ENCODE measurements around the gene FGFBP3.

Gene FGFBP3

GRCh38 chr10:91909117-91909677 lies at the start of gene FGFBP3:
FGFBP3 (minus strand) TSS chr10:91909486; CDS start chr10:91908969, 517 bp downstream.
- Histone ChIP-seq H3K27ac (ENCODE audit: low read depth in 2 of 2, low read length in 2 of 2) (peak within 1 kb of the TSS; percentile 37 to 48), H3K9me3 (ENCODE audit: control insufficient read depth in 2 of 2, low read length in 2 of 2) (no peaks in the 10 kb centered on the region), H3K36me3 (ENCODE audit: control insufficient read depth in 2 of 2, insufficient read depth in 2 of 2, low read length in 2 of 2) (no peaks in the 10 kb centered on the region), H3K9ac (ENCODE audit: low read depth in 1 of 2, low read length in 2 of 2) (peak within 1 kb of the TSS; percentile 49 to 75), H3K27me3 (ENCODE audit: control insufficient read depth in 2 of 2, insufficient read depth in 2 of 2, low read length in 2 of 2) (peaks cover 0 to 3% of the 10 kb centered on the region in 2 donors), H3K4me1 (ENCODE audit: control insufficient read depth in 2 of 2, insufficient read depth in 2 of 2, low read length in 2 of 2) (peaks cover 6 to 11% of the 10 kb centered on the region in 2 donors), H3K4me3 (ENCODE audit: low read length in 2 of 2) (peak within 1 kb of the TSS; percentile 80 to 84)

DNA sequence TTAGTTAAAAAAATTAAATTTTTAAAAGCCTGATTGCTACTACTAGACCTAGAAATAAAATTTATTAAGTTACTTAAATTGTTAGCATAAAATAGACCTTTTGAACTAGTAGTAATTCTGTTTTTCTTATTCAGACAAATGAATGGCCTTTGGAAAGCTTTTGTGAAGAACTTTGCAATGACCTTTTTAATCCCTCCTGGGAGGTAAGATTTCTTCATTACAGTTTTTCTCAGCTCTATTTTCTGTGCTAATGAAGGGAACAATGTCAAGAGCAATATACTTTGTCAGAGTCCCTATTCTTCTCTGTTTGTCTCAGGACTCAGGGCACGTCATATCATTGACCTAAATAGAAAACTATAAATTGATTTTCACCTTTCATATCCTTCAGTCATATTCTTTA lies 47.8 kb upstream of the FGFBP3 start:
- Histone ChIP-seq H3K4me3 (ENCODE audit: low read length in 2 of 2) (no peak overlapping the region), H3K9ac (ENCODE audit: low read depth in 1 of 2, low read length in 2 of 2) (no peak overlapping the region), H3K9me3 (ENCODE audit: control insufficient read depth in 2 of 2, low read length in 2 of 2) (no peaks in the 10 kb centered on the region), H3K27me3 (ENCODE audit: control insufficient read depth in 2 of 2, insufficient read depth in 2 of 2, low read length in 2 of 2) (no peaks in the 10 kb centered on the region), H3K36me3 (ENCODE audit: control insufficient read depth in 2 of 2, insufficient read depth in 2 of 2, low read length in 2 of 2) (peaks cover 60% of the 10 kb centered on the region in 2 donors), H3K4me1 (ENCODE audit: control insufficient read depth in 2 of 2, insufficient read depth in 2 of 2, low read length in 2 of 2) (no peaks in the 10 kb centered on the region), H3K27ac (ENCODE audit: low read depth in 2 of 2, low read length in 2 of 2) (no peak overlapping the region)

GRCh38 chr10:91955114-91955513 lies 45.8 kb upstream of the FGFBP3 start:
- Histone ChIP-seq H3K36me3 (ENCODE audit: control insufficient read depth in 2 of 2, insufficient read depth in 2 of 2, low read length in 2 of 2) (peaks cover 53 to 59% of the 10 kb centered on the region in 2 donors), H3K27me3 (ENCODE audit: control insufficient read depth in 2 of 2, insufficient read depth in 2 of 2, low read length in 2 of 2) (no peaks in the 10 kb centered on the region), H3K4me3 (ENCODE audit: low read length in 2 of 2) (no peak overlapping the region), H3K9ac (ENCODE audit: low read depth in 1 of 2, low read length in 2 of 2) (no peak overlapping the region), H3K4me1 (ENCODE audit: control insufficient read depth in 2 of 2, insufficient read depth in 2 of 2, low read length in 2 of 2) (no peaks in the 10 kb centered on the region), H3K27ac (ENCODE audit: low read depth in 2 of 2, low read length in 2 of 2) (no peak overlapping the region), H3K9me3 (ENCODE audit: control insufficient read depth in 2 of 2, low read length in 2 of 2) (no peaks in the 10 kb centered on the region)

DNA sequence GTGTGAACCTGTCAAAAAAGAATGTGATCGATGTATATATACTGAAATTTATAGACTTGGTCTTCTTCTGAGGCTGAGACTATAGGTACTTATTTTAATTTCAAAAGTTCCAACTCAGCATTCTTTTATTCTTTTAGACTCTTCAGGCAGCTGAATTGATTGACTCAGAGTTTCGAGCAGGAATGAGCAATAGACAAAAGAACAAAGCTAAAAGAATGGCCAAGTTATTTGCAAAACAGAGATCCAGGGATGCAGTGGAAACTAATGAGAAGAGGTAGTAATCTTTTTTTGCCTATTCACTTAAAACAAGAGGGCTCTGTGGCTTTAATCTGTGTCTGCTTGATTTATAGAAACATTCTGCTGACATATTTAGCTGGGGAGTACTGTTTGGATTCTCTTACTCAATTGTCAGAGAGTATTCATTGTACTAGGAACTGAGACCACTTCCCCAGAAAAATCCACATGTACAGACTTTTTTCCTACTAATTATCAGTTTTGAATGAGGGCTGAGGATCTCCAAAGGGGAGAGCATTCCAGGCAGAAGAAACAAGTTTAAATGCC lies 44.4 kb upstream of the FGFBP3 start:
- no peak overlapping the region for H3K27ac ChIP-seq (ENCODE audit: low read depth in 2 of 2, low read length in 2 of 2)
- H3K4me1 ChIP-seq (ENCODE audit: control insufficient read depth in 2 of 2, insufficient read depth in 2 of 2, low read length in 2 of 2): no peaks in the 10 kb centered on the region
- H3K36me3 ChIP-seq (ENCODE audit: control insufficient read depth in 2 of 2, insufficient read depth in 2 of 2, low read length in 2 of 2): peaks cover 41 to 50% of the 10 kb centered on the region in 2 donors
- H3K9ac ChIP-seq (ENCODE audit: low read depth in 1 of 2, low read length in 2 of 2): no peak overlapping the region
- H3K9me3 ChIP-seq (ENCODE audit: control insufficient read depth in 2 of 2, low read length in 2 of 2): no peaks in the 10 kb centered on the region
- H3K4me3 ChIP-seq (ENCODE audit: low read length in 2 of 2): no peak overlapping the region
- H3K27me3 ChIP-seq (ENCODE audit: control insufficient read depth in 2 of 2, insufficient read depth in 2 of 2, low read length in 2 of 2): no peaks in the 10 kb centered on the region

GRCh38 chr10:91944880-91945630 lies 35.8 kb upstream of the FGFBP3 start:
- H3K4me3 ChIP-seq (ENCODE audit: low read length in 2 of 2): no peak overlapping the region
- H3K4me1 ChIP-seq (ENCODE audit: control insufficient read depth in 2 of 2, insufficient read depth in 2 of 2, low read length in 2 of 2): no peaks in the 10 kb centered on the region
- H3K9me3 ChIP-seq (ENCODE audit: control insufficient read depth in 2 of 2, low read length in 2 of 2): no peaks in the 10 kb centered on the region
- no peaks in the 10 kb centered on the region for H3K27me3 ChIP-seq (ENCODE audit: control insufficient read depth in 2 of 2, insufficient read depth in 2 of 2, low read length in 2 of 2)
- peaks cover 9 to 19% of the 10 kb centered on the region in 2 donors for H3K36me3 ChIP-seq (ENCODE audit: control insufficient read depth in 2 of 2, insufficient read depth in 2 of 2, low read length in 2 of 2)
- H3K27ac ChIP-seq (ENCODE audit: low read depth in 2 of 2, low read length in 2 of 2): no peak overlapping the region
- no peak overlapping the region for H3K9ac ChIP-seq (ENCODE audit: low read depth in 1 of 2, low read length in 2 of 2)

- no peaks in the 10 kb centered on the region for H3K4me1 ChIP-seq (ENCODE audit: control insufficient read depth in 2 of 2, insufficient read depth in 2 of 2, low read length in 2 of 2)
- H3K9ac ChIP-seq (ENCODE audit: low read depth in 1 of 2, low read length in 2 of 2): no peak overlapping the region
- no peaks in the 10 kb centered on the region for H3K27me3 ChIP-seq (ENCODE audit: control insufficient read depth in 2 of 2, insufficient read depth in 2 of 2, low read length in 2 of 2)
- no peak overlapping the region for H3K27ac ChIP-seq (ENCODE audit: low read depth in 2 of 2, low read length in 2 of 2)
- peaks cover 13 to 24% of the 10 kb centered on the region in 2 donors for H3K36me3 ChIP-seq (ENCODE audit: control insufficient read depth in 2 of 2, insufficient read depth in 2 of 2, low read length in 2 of 2)
- H3K4me3 ChIP-seq (ENCODE audit: low read length in 2 of 2): no peak overlapping the region
- no peaks in the 10 kb centered on the region for H3K9me3 ChIP-seq (ENCODE audit: control insufficient read depth in 2 of 2, low read length in 2 of 2)
Measured at GRCh38 chr10:91941426-91941825, 32.1 kb upstream of the FGFBP3 start.

GRCh38 chr10:91939653-91940052 lies 30.4 kb upstream of the FGFBP3 start:
- Histone ChIP-seq H3K27ac (ENCODE audit: low read depth in 2 of 2, low read length in 2 of 2) (no peak overlapping the region), H3K9me3 (ENCODE audit: control insufficient read depth in 2 of 2, low read length in 2 of 2) (no peaks in the 10 kb centered on the region), H3K4me3 (ENCODE audit: low read length in 2 of 2) (no peak overlapping the region), H3K4me1 (ENCODE audit: control insufficient read depth in 2 of 2, insufficient read depth in 2 of 2, low read length in 2 of 2) (no peaks in the 10 kb centered on the region), H3K9ac (ENCODE audit: low read depth in 1 of 2, low read length in 2 of 2) (no peak overlapping the region), H3K36me3 (ENCODE audit: control insufficient read depth in 2 of 2, insufficient read depth in 2 of 2, low read length in 2 of 2) (peaks cover 19 to 26% of the 10 kb centered on the region in 2 donors), H3K27me3 (ENCODE audit: control insufficient read depth in 2 of 2, insufficient read depth in 2 of 2, low read length in 2 of 2) (no peaks in the 10 kb centered on the region)

- Histone ChIP-seq H3K4me3 (ENCODE audit: low read length in 2 of 2) (no peak overlapping the region), H3K4me1 (ENCODE audit: control insufficient read depth in 2 of 2, insufficient read depth in 2 of 2, low read length in 2 of 2) (no peaks in the 10 kb centered on the region), H3K27ac (ENCODE audit: low read depth in 2 of 2, low read length in 2 of 2) (no peak overlapping the region), H3K27me3 (ENCODE audit: control insufficient read depth in 2 of 2, insufficient read depth in 2 of 2, low read length in 2 of 2) (no peaks in the 10 kb centered on the region), H3K9me3 (ENCODE audit: control insufficient read depth in 2 of 2, low read length in 2 of 2) (no peaks in the 10 kb centered on the region), H3K36me3 (ENCODE audit: control insufficient read depth in 2 of 2, insufficient read depth in 2 of 2, low read length in 2 of 2) (peaks cover 11 to 27% of the 10 kb centered on the region in 2 donors), H3K9ac (ENCODE audit: low read depth in 1 of 2, low read length in 2 of 2) (no peak overlapping the region)
Measured at GRCh38 chr10:91935886-91936285, 26.6 kb upstream of the FGFBP3 start.

DNA sequence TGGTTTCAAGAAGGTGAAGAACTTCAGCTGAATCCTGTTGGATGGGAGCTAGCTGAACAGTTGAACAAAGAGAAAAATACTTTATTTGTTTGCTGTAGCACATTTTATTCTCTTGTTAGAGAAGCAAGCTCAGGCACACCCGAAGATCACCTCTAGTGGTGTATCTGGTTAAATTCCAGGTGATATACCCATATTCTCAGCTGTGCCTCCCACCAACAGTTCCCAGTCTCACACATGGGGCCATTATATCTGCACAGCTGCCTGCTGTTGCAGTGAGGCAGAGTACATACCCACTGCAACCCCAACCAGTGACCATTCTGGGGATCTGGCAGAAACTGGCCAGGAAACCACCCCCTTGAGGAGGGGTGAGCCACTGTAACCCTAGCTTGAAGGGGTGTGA lies 23.5 kb upstream of the FGFBP3 start:
- Histone ChIP-seq H3K27me3 (ENCODE audit: control insufficient read depth in 2 of 2, insufficient read depth in 2 of 2, low read length in 2 of 2) (no peaks in the 10 kb centered on the region), H3K4me3 (ENCODE audit: low read length in 2 of 2) (no peak overlapping the region), H3K9me3 (ENCODE audit: control insufficient read depth in 2 of 2, low read length in 2 of 2) (no peaks in the 10 kb centered on the region), H3K36me3 (ENCODE audit: control insufficient read depth in 2 of 2, insufficient read depth in 2 of 2, low read length in 2 of 2) (peaks cover 11 to 27% of the 10 kb centered on the region in 2 donors), H3K9ac (ENCODE audit: low read depth in 1 of 2, low read length in 2 of 2) (no peak overlapping the region), H3K4me1 (ENCODE audit: control insufficient read depth in 2 of 2, insufficient read depth in 2 of 2, low read length in 2 of 2) (peaks cover 0 to 7% of the 10 kb centered on the region in 2 donors), H3K27ac (ENCODE audit: low read depth in 2 of 2, low read length in 2 of 2) (no peak overlapping the region)

DNA sequence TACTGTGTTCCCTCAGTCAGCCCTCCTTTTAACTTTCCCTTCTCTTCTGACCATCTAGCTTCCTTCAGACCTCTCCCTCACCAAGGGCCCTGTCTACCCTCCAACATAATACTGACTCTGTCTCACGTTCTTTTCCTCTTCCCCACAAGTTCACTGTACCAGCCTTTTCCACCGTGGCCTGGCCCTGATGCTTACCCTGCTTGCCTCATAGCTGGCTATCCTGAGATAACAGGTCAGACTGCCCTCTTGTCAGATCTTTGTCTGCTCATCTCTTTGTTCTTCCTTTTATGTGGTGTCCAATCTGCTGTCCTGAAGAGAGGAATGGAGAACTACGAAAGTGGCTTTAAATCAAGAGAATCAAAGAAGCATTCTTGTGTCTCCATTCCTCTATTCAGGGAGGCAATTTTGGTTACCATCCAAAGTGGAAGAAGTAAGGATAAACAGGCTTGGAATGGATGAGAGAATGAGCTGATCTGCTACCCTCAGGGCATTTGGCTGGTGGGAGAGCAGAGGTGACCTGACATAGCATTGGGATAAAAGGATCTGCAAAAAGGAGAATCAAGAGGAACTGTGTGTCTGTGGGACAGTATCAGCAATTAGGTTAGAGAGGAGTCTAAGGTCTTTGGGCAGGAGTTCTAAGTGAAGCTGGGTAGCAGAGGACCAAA lies 22.4 kb upstream of the FGFBP3 start:
- Histone ChIP-seq H3K4me3 (ENCODE audit: low read length in 2 of 2) (no peak overlapping the region), H3K9ac (ENCODE audit: low read depth in 1 of 2, low read length in 2 of 2) (no peak overlapping the region), H3K9me3 (ENCODE audit: control insufficient read depth in 2 of 2, low read length in 2 of 2) (no peaks in the 10 kb centered on the region)

More for the DNA sequence above, 22.4 kb upstream of the FGFBP3 start:
- H3K36me3 ChIP-seq (ENCODE audit: control insufficient read depth in 2 of 2, insufficient read depth in 2 of 2, low read length in 2 of 2): peaks cover 9 to 20% of the 10 kb centered on the region in 2 donors
- no peak overlapping the region for H3K27ac ChIP-seq (ENCODE audit: low read depth in 2 of 2, low read length in 2 of 2)
- no peaks in the 10 kb centered on the region for H3K27me3 ChIP-seq (ENCODE audit: control insufficient read depth in 2 of 2, insufficient read depth in 2 of 2, low read length in 2 of 2)
- peaks cover 0 to 7% of the 10 kb centered on the region in 2 donors for H3K4me1 ChIP-seq (ENCODE audit: control insufficient read depth in 2 of 2, insufficient read depth in 2 of 2, low read length in 2 of 2)

All from mucosa of rectum (tissue), 2 donors.